Neuronal stem cell (in vitro differentiated cells): ENCODE measurements around the gene GRN.
"Not testable (repeated sequence)": the region's sequence is repeated elsewhere in the genome, so short reads cannot be mapped to it uniquely, and the experiment has no call there.

ENCODE experiments used
- DNase-seq: peaks from one replicate; pipeline ENCODE4 v3.0.0-alpha.2; 2013; ENCODE audit warnings: low spot score
- H2AFZ ChIP-seq: one replicate; pipeline ENCODE4 v1.6.1; 2013; ENCODE audit warnings: mild to moderate bottlenecking, low read length, inconsistent platforms
- H2AK5ac ChIP-seq: 2 replicates; pipeline ENCODE4 v1.6.1; 2013; ENCODE audit warnings: low read depth, mild to moderate bottlenecking, inconsistent platforms, low read length, moderate library complexity, mixed read lengths
- H2BK120ac ChIP-seq: 2 replicates; pipeline ENCODE4 v1.6.1; 2013; ENCODE audit warnings: low read depth, mild to moderate bottlenecking, inconsistent platforms, low read length, moderate library complexity, mixed read lengths
- H2BK12ac ChIP-seq: one replicate; pipeline ENCODE4 v1.6.1; 2013; ENCODE audit warnings: low read length, inconsistent platforms
- H2BK15ac ChIP-seq: 2 replicates; pipeline ENCODE4 v1.6.1; 2013; ENCODE audit warnings: mild to moderate bottlenecking, low read length, inconsistent platforms, mixed read lengths
- H2BK5ac ChIP-seq: one replicate; pipeline ENCODE4 v1.6.1; 2013; ENCODE audit warnings: inconsistent platforms, mild to moderate bottlenecking, low read length, moderate library complexity
- H3K14ac ChIP-seq: one replicate; pipeline ENCODE4 v1.6.1; 2013; ENCODE audit warnings: low read length, inconsistent platforms
- H3K18ac ChIP-seq: 2 replicates; pipeline ENCODE4 v1.6.1; 2013; ENCODE audit warnings: low read length, inconsistent platforms
- H3K23ac ChIP-seq: 2 replicates; pipeline ENCODE4 v1.6.1; 2013; ENCODE audit warnings: low read depth, mild to moderate bottlenecking, mixed read lengths, low read length, inconsistent platforms; ENCODE audit not compliant: poor library complexity
- H3K27ac ChIP-seq: replicated peaks from 3 replicates; pipeline ENCODE4 v1.5.1; 2013; ENCODE audit warnings: low read length, inconsistent platforms
- H3K27me3 ChIP-seq, 3 experiments: 2 replicates each; pipeline ENCODE4 v1.6.1; 2013; ENCODE audit warnings: low read length in 3 of 3, mild to moderate bottlenecking in 2 of 3, inconsistent platforms in 1 of 3, low read depth in 1 of 3, mixed read lengths in 1 of 3, moderate library complexity in 1 of 3; ENCODE audit not compliant: control insufficient read depth in 3 of 3, insufficient read depth in 3 of 3
- H3K36me3 ChIP-seq, 2 donors: replicated peaks in 1 of 2; 2 replicates each; pipeline ENCODE4 v1.6.1; 2013; ENCODE audit warnings: low read length in 2 of 2; ENCODE audit not compliant: control insufficient read depth in 2 of 2, insufficient read depth in 2 of 2
- H3K4ac ChIP-seq: 2 replicates; pipeline ENCODE4 v1.6.1; 2013; ENCODE audit warnings: inconsistent platforms, mild to moderate bottlenecking, low read length, moderate library complexity
- H3K4me1 ChIP-seq, 2 donors: 1 replicate in 1 of 2; 2 replicates in 1 of 2; pipeline ENCODE4 v1.6.1; 2013; ENCODE audit warnings: low read length in 2 of 2, low read depth in 1 of 2; ENCODE audit not compliant: control insufficient read depth in 2 of 2, insufficient read depth in 1 of 2
- H3K4me2 ChIP-seq: one replicate; pipeline ENCODE4 v1.6.1; 2013; ENCODE audit warnings: mild to moderate bottlenecking, low read length, inconsistent platforms; ENCODE audit not compliant: insufficient read depth, poor library complexity, severe bottlenecking
- H3K4me3 ChIP-seq, 2 donors: 2 replicates each; pipeline ENCODE4 v1.5.1; 2013; ENCODE audit warnings: low read length in 2 of 2, mild to moderate bottlenecking in 2 of 2, inconsistent platforms in 1 of 2, moderate library complexity in 1 of 2
- H3K79me1 ChIP-seq: one replicate; pipeline ENCODE4 v1.6.1; 2013; ENCODE audit warnings: low read depth, mild to moderate bottlenecking, inconsistent platforms, low read length, moderate library complexity
- H3K9ac ChIP-seq: one replicate; pipeline ENCODE4 v1.6.1; 2013; ENCODE audit warnings: mild to moderate bottlenecking, low read depth, low read length, inconsistent platforms; ENCODE audit not compliant: poor library complexity
- H3K9me3 ChIP-seq, 2 donors: replicated peaks in 1 of 2; 2 replicates each; pipeline versions ENCODE3 to v1.6.1; 2013; ENCODE audit warnings: low read length in 2 of 2, mild to moderate bottlenecking in 2 of 2, inconsistent platforms in 1 of 2, low read depth in 1 of 2, mixed read lengths in 1 of 2, moderate library complexity in 1 of 2; ENCODE audit not compliant: control insufficient read depth in 2 of 2, insufficient read depth in 1 of 2
- H4K8ac ChIP-seq: one replicate; pipeline ENCODE4 v1.6.1; 2013; ENCODE audit warnings: low read depth, mild to moderate bottlenecking, inconsistent platforms, low read length, moderate library complexity
- H4K91ac ChIP-seq: one replicate; pipeline ENCODE4 v1.6.1; 2013; ENCODE audit warnings: low read length, low read depth, mild to moderate bottlenecking, inconsistent platforms; ENCODE audit not compliant: poor library complexity
- WGBS, 2 donors: extraction: QIAGEN DNeasy Blood & Tissue Kit; methylation state at CpG; one replicate each; pipeline ENCODE4 v1.1.7; 2013; ENCODE audit warnings: missing lambda C conversion rate in 2 of 2, mixed read lengths in 1 of 2; ENCODE audit not compliant: insufficient read length in 2 of 2, insufficient replicate concordance in 1 of 2; ENCODE audit errors: extremely low coverage in 2 of 2; 5-methylcytosine and 5-hydroxymethylcytosine counted together

Gene GRN

GRCh38 chr17:44363613-44364159 is 18.6 kb downstream of the GRN start, which contains the start of gene FAM171A2:
FAM171A2 (minus strand) TSS chr17:44363853; CDS start chr17:44363714, 139 bp downstream.
- Histone ChIP-seq H3K9ac (peak within 1 kb of the TSS; percentile 85), H3K79me1 (peaks cover 21% of the 10 kb centered on the region), H3K9me3 (no peaks in the 10 kb centered on the region), H3K36me3 (peaks cover 0 to 16% of the 10 kb centered on the region in 2 donors), H3K4ac (peak within 1 kb of the TSS; percentile 78), H4K91ac (no peak within 1 kb of the TSS), H3K4me1 (peaks cover 23% of the 10 kb centered on the region in 2 donors), H4K8ac (peak within 1 kb of the TSS; percentile 48), H3K14ac (peak within 1 kb of the TSS; percentile 79), H2BK5ac (peak within 1 kb of the TSS; percentile 98), H3K27me3 (peaks cover 0 to 19% (median 2%) of the 10 kb centered on the region in 3 experiments), H3K27ac (peak within 1 kb of the TSS; percentile 71), H3K4me3 (peak within 1 kb of the TSS; percentile 84 to 97), H2BK15ac (peak within 1 kb of the TSS; percentile 49), H2AK5ac (peak within 1 kb of the TSS; percentile 86), H2BK120ac (peak within 1 kb of the TSS; percentile 43), H3K18ac (peak within 1 kb of the TSS; percentile 95), H3K23ac (peak within 1 kb of the TSS; percentile 49), H3K4me2 (peak within 1 kb of the TSS; percentile 81), H2AFZ (peak within 1 kb of the TSS; percentile 91), H2BK12ac (no peak within 1 kb of the TSS)
- peak; percentile 75 for DNase-seq
- no CpG with 5 or more reads among the region's 63 CpGs for WGBS, 2 donors

- not testable (repeated sequence) for H3K14ac ChIP-seq, H4K8ac ChIP-seq, H3K36me3 ChIP-seq, H3K4ac ChIP-seq, H2BK120ac ChIP-seq, H2AK5ac ChIP-seq, H2BK12ac ChIP-seq, DNase-seq, H3K18ac ChIP-seq, H2BK5ac ChIP-seq, H3K9me3 ChIP-seq, H3K9ac ChIP-seq, H2BK15ac ChIP-seq, H3K4me3 ChIP-seq, H3K4me2 ChIP-seq, H3K23ac ChIP-seq, H2AFZ ChIP-seq, H4K91ac ChIP-seq, H3K27ac ChIP-seq
- peaks cover 22 to 23% of the 10 kb centered on the region in 2 donors for H3K4me1 ChIP-seq
- H3K27me3 ChIP-seq: peaks cover 0 to 19% (median 2%) of the 10 kb centered on the region in 3 experiments
- peaks cover 14% of the 10 kb centered on the region for H3K79me1 ChIP-seq
- no CpG with 5 or more reads among the region's 5 CpGs for WGBS, 2 donors
These were observed 19.9 kb downstream of the GRN start for GRCh38 chr17:44365051-44365450.

- Histone ChIP-seq H3K4me2 (no peak overlapping the region), H3K4me3 (no peak overlapping the region), H3K27ac (no peak overlapping the region), H3K36me3 (no peaks in the 10 kb centered on the region), H4K91ac (no peak overlapping the region), H2BK120ac (no peak overlapping the region), H2BK12ac (no peak overlapping the region), H4K8ac (no peak overlapping the region), H2BK15ac (no peak overlapping the region), H2BK5ac (no peak overlapping the region), H3K9ac (no peak overlapping the region), H3K27me3 (peaks cover 0 to 19% (median 2%) of the 10 kb centered on the region in 3 experiments), H3K4ac (no peak overlapping the region), H3K23ac (no peak overlapping the region), H3K4me1 (peaks cover 0 to 2% of the 10 kb centered on the region in 2 donors), H2AFZ (no peak overlapping the region), H3K14ac (no peak overlapping the region), H3K79me1 (peaks cover 4% of the 10 kb centered on the region), H2AK5ac (no peak overlapping the region), H3K9me3 (no peaks in the 10 kb centered on the region), H3K18ac (no peak overlapping the region)
- DNase-seq: no peak
- WGBS, 2 donors: no CpG with 5 or more reads among the region's 7 CpGs
These were observed 22.3 kb downstream of the GRN start for GRCh38 chr17:44367231-44367979.
